Measurements from ENCODE around the gene S100A1. TPM values are rescaled to one million over a fixed set of nuclear protein-coding genes. Genes with fewer than 3 reads are reported as not detected.

S100A1 gene
- total RNA-seq, 1 donor, result not detected

GRCh38 chr1:153628638-153629342, 556 bp downstream of the S100A1 start:
- no peak overlapping the region for H3K4me3 ChIP-seq (ENCODE audit: low read depth, low read length)
- no peak for DNase-seq (ENCODE audit: low read depth)
- no peak for TF ChIP-seq CTCF (IDR thresholded peaks at IDR 0.05; ENCODE audit: insufficient read depth, low read depth, low read length)

GRCh38 chr1:153629343-153629665, 1.1 kb downstream of the S100A1 start:
- no peak for TF ChIP-seq CTCF (IDR thresholded peaks at IDR 0.05; ENCODE audit: insufficient read depth, low read depth, low read length)
- H3K4me3 ChIP-seq (ENCODE audit: low read depth, low read length), result no peak overlapping the region

GRCh38 chr1:153629971-153630370, 1.7 kb downstream of the S100A1 start:
- no peak overlapping the region for H3K4me3 ChIP-seq (ENCODE audit: low read depth, low read length)
- no peak for DNase-seq (ENCODE audit: low read depth)
- no peak for TF ChIP-seq CTCF (IDR thresholded peaks at IDR 0.05; ENCODE audit: insufficient read depth, low read depth, low read length)

More at GRCh38 chr1:153629343-153629665, 1.1 kb downstream of the S100A1 start:
- no peak for DNase-seq (ENCODE audit: low read depth)

GRCh38 chr1:153630384-153630783, 2.1 kb downstream of the S100A1 start:
- no peak overlapping the region for H3K4me3 ChIP-seq (ENCODE audit: low read depth, low read length)
- no peak for DNase-seq (ENCODE audit: low read depth)
- TF ChIP-seq CTCF (IDR thresholded peaks at IDR 0.05; ENCODE audit: insufficient read depth, low read depth, low read length), result no peak

- DNase-seq (ENCODE audit: low read depth), result no peak
- no peak for TF ChIP-seq CTCF (IDR thresholded peaks at IDR 0.05; ENCODE audit: insufficient read depth, low read depth, low read length)
- H3K4me3 ChIP-seq (ENCODE audit: low read depth, low read length), result no peak overlapping the region
These were observed 3.1 kb downstream of the S100A1 start for GRCh38 chr1:153631047-153632022.

- H3K4me3 ChIP-seq (ENCODE audit: low read depth, low read length), result peak overlapping the region; percentile 50
- DNase-seq (ENCODE audit: low read depth), result no peak
- no peak for TF ChIP-seq CTCF (IDR thresholded peaks at IDR 0.05; ENCODE audit: insufficient read depth, low read depth, low read length)
These were observed 5.0 kb downstream of the S100A1 start for GRCh38 chr1:153633161-153633753.

Measured in fibroblast of villous mesenchyme (primary cell).